Measurements from ENCODE around the gene PDE1C.
"Not testable (repeated sequence)": the region's sequence is repeated elsewhere in the genome, so short reads cannot be mapped to it uniquely, and the experiment has no call there.

Gene PDE1C

DNA sequence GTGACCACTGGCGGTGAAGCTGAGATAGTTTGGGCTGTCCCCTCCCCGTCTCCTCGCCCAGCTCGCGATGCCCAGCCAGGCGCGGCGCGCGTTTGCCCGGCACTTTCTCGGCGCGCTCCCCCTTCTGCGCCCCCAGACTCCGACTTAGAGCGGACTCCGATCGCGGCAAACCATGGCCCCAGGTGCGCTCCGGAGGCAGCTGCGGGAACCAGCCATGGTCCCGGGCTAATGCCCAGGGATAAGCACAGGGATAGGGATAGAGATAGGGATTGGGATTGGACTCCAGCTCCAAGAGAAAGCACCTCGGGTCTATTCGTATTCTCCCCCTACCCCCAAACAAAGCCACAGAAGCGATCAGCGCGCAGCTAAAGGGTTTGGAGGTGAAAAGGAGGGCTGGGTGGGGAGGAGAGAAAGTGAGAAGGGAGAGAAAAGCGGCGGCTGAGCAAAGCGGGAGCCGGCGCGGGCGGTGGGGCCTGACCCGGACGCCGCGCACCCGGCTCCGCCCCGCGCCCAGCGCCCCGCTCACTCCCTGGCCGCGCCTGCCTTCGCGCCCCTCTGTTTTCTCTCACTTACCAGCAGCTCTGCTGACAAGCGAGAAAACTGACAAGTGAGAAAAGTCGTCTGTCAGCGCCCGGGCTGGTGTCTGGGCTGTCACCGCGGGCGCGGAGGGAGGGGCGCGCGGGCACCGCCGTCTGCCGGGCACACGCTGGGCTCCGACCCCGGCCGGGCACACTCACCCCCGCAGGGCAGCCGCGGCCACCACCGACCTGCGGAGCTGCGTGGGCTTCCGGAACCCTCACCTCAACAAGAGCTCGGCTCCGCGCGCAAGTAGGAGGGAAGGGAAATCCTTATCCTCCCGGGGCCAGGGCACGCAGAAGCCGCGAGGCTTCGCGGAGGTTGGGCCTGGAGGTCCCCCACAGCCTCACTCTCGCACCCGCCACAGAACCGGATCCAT is at the start of gene PDE1C:
Gene PDE1C, minus strand, starts transcription at position 2 of the 955 bp plus-strand sequence.
- no peak for DNase-seq (ENCODE audit: low read depth in 2 of 2)

DNA sequence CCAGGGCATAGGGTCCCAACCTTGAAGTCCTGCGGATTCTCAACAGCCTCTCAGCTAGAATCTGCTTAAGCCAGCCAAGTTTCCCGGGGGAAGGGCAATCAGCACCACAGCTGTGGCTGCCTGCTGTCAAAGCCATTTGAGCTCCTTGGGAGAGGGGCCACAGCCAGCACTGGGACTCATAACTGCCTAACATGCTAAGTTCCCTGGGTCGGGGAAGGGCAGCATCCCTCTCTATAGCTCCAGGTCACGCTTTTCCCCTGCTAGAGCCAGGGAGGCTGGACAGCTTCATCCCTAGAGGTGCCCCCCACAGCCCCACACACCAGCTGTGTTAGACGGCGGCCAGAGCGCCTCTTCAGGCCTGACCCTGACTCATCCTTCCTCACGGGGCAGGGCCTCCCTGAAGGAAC is 49.6 kb upstream of the PDE1C start:
- DNase-seq (ENCODE audit: low read depth in 2 of 2) = no peak

DNA sequence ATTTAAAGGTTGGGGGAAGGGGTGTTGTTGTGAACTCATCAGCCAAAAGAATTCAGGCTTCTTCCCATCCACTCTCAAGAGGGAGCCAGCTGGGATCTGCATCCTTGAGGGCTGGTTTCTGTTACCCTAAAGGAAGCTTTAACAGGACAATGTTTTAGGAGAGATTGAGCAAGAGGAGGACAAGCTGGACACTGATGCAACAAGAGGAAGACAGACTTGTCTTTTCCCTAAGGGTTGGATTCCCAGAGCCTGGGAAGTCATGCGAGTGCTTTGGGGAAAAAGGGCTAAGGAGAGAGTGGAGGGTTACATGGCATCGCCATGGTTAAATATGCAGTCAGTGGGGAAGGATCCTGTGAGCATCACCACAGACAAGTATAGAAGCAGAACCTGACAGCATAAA is 47.6 kb upstream of the PDE1C start:
- DNase-seq (ENCODE audit: low read depth in 2 of 2) = no peak

DNA sequence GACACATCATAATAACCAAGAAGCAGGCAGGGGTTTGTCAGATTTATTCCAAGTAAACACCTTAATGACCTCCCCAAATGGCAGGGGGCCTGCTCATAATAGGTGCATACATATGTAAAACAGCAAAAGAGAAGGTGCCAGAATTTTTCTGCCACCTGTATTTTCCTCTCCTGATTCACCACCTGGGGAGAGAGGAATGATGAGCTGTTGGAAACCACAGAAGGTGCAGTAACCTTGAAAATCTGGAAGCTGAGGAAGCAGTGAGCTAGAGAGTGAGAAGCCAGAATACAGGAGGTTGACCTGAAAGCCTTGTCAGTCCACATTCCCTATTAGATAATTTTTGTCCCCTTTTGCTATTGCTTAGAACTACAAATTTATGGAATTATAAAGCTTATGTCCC is 46.2 kb upstream of the PDE1C start:
- no peak for DNase-seq (ENCODE audit: low read depth in 2 of 2)

GRCh38 chr7:32115831-32116230 is 45.6 kb upstream of the PDE1C start:
- no peak for DNase-seq (ENCODE audit: low read depth in 2 of 2)

DNA sequence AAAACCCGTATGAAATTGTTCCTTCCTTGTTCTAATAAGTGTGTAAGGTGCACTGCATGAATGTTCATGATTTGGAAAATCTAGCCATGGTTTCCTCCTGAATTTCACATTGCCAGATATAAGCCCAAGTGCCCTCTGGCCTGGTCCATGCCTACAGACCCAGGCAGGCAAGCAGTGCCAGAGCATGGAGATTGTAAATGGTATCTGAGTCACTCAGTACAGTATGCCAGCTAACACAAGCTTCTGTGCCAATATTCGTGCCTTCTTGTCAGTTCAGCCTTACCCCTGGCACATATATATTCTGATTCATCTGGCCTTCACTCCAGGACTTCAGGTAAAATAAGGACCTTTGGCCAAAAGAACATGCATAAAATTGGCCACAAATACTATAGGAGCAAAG is 38.4 kb upstream of the PDE1C start:
- no peak for DNase-seq (ENCODE audit: low read depth in 2 of 2)

DNA sequence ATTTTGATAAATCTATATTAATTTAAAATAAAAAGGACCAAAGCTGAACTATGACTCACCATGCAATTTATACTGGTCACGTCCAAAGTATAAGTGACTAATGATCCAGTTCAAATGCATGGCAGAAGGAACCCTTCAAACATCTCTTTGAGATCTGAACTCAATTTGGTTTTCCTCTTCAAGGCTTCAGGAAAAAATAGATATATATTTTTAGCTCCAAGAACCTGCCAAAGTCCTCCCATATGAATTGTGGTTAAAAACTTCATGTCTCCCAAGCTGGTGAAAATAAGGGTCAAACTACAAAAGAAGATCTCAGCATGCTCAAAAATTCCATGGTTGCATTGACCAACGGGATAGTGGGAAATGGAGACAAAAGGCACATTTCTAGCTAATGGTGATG is 34.6 kb upstream of the PDE1C start:
- no peak for DNase-seq (ENCODE audit: low read depth in 2 of 2)

GRCh38 chr7:32103361-32103760 is 33.2 kb upstream of the PDE1C start:
- no peak for DNase-seq (ENCODE audit: low read depth in 2 of 2)

GRCh38 chr7:32102432-32102873 is 32.2 kb upstream of the PDE1C start:
- no peak for DNase-seq (ENCODE audit: low read depth in 2 of 2)

GRCh38 chr7:32100407-32100907 is 30.2 kb upstream of the PDE1C start:
- no peak for DNase-seq (ENCODE audit: low read depth in 2 of 2)

DNA sequence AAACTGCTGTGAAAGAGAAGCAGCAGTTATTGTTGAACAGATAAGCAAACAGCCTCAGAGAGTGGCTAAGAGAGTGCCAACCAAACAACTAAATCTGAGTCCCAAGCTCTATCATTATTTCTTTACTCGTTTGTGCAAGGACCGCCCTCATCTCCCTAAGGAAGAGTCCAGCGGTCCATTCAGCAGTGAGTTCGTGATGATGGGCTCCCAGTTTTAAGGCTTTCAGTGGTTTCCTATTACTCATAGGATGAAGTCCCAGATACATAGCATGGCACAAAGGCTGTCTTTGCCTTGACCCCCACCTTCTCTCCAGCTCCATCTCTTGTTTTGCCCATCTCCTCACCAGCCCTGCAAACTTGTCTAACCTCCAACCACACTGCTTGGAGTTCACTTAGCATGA is 24.3 kb upstream of the PDE1C start:
- no peak for DNase-seq (ENCODE audit: low read depth in 2 of 2)

- no peak for DNase-seq (ENCODE audit: low read depth in 2 of 2)
Measured at GRCh38 chr7:32093415-32094408, 23.5 kb upstream of the PDE1C start.

DNA sequence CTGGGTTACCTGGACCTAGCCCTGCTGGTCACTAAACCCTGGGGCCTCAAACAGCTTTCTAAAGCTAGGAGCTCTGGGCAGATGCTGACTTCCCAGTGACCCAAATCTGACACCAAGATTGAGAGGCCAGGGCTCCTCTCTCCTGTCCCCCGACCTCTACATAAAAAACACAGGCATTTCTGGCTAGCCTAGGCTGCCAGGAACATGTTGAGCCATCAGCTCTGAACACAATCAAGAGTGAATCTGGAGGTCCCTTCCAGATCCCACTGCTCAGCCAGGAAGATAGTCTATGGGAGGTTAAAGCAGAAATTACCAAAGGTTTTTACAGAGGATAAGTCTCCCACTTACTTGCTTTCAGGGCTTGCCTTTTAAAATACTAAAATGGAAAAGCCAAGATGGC is 22.1 kb upstream of the PDE1C start:
- no peak for DNase-seq (ENCODE audit: low read depth in 2 of 2)

GRCh38 chr7:32091608-32092210 is 21.5 kb upstream of the PDE1C start:
- DNase-seq (ENCODE audit: low read depth in 2 of 2) = no peak

DNA sequence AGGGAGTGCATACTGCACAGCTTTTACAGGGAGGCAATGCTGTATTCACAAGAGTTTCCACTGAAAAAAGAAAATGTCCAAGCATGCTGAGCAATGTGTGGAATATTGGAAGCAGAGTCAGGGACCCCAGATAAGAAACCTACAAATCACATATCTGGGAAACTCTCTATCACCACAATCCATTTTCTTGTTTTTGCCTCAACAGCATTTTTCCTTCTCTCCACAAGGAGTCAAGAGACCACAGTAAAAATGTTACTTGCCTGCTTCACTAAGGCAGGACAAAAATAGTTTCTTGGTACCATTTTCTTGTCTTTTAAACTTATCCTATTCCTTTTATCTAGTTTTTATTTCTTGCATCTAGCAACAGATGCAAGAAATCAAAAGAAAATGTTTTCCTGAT is 19.5 kb upstream of the PDE1C start:
- DNase-seq (ENCODE audit: low read depth in 2 of 2) = no peak

DNA sequence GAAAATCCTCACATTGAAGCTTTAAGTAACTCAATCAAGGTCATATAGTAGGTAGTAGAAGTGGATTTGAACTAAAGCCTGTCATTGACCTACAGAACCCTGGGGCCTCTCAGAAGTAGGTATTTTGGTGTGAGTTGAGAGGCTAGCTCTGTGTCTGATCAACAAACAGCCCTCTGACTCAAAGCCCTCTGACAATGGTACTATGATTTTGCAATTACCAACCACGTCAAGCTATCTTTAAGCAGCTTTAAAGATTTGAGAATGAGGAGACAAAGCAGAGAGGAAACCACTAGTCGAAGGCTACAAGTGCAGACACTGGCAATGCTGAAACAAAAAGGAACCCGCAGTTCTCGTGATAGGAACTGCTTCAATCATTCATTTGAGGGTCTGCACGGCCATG is 19.0 kb upstream of the PDE1C start:
- no peak for DNase-seq (ENCODE audit: low read depth in 2 of 2)

DNA sequence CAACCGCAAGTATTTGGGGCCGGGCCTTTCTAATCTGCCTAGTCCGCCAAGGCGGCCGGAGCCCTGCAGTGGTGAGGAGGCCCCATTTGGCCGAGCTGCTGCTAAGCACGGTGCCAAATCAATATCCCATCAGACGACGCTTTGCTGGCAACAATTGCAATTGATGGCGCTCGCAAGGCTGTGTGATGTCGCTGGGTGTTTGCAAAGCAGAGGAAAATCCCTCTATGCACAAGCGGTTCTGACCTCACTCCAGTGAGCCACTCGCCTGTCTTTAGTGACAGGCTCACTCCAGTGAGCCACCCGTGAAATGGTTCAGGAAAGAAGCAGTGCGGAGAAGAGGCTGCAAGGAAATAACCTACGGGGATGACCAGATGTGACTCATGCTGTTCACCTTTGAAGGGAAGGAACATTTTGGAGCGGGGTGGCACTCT is 18.3 kb upstream of the PDE1C start:
- DNase-seq (ENCODE audit: low read depth in 2 of 2) = no peak

- DNase-seq (ENCODE audit: low read depth in 2 of 2) = no peak
Measured at GRCh38 chr7:32079510-32079909, 9.3 kb upstream of the PDE1C start.

GRCh38 chr7:32078824-32079223 is 8.6 kb upstream of the PDE1C start:
- no peak for DNase-seq (ENCODE audit: low read depth in 2 of 2)

DNA sequence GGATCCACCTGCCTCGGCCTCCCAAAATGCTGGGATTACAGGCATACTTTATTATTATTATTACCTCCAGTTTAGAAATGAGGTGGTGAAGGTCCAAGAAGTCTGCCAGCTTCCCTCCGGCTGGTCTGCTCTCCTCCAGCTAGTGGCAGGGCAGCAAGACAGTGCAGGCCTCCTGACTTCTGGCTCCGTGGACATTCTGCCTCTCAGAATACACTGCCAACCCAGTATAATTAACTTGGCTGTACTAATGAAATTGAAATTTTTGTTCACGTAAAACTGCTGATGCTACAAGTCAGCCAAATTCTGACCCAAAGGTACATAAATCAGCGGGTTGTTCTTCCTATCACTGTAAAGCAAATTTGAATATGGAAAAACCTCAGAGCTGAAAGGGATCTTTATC is 7.6 kb upstream of the PDE1C start:
- DNase-seq (ENCODE audit: low read depth in 2 of 2) = no peak

DNA sequence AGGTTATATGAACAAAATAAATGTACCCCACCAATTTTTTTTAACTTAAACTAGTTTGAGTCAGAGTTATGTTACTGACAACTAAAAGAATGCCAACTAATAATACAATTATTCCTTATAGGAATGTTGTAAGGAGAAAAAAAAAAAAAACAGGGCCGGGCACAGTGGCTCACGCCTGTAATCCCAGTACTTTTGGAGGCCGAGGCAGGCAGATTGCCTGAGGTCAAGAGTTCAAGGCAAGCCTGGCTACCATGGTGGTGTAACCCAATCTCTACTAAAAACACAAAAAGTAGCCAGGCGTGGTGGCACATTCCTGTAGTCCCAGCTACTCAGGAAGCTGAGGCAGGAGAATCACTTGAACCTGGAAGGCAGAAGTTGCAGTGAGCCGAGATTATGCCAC is 6.6 kb upstream of the PDE1C start:
- not testable (repeated sequence) for DNase-seq (ENCODE audit: low read depth in 2 of 2)

DNA sequence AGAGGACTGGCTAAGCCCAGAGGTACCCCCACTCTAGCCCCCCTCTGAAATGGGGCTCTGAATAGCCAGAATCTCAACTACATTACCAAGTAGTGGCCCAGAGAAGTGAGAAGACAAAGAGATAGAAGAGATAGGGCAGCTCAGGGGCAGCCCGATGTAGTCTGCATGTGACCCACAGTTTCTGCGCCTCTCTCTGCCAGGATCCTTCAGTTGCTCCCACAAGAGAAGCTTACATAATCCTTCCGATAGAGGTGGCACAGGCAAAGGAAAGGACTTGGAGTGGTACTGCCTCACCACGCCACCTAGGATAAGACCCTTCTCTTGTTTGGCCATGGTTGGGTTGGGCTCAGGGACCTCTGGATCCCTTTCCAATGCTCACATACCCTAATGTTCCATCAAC is 5.4 kb upstream of the PDE1C start:
- no peak for DNase-seq (ENCODE audit: low read depth in 2 of 2)
